Stomach (tissue), 4 donors: ENCODE results near the gene SHANK3.

Source experiments
- CTCF ChIP-seq, 7 experiments: fragments of 450-650 bp in 4 of 7; fragments of 200-600 bp in 3 of 7; sonication (generic) in 3 of 7; IDR thresholded peaks; one replicate each; pipeline ENCODE4 v1.5.1; 2016 to 2019; ENCODE audit warnings: antibody characterized with exemption in 7 of 7, control low read depth in 2 of 7, mild to moderate bottlenecking in 1 of 7
- POLR2A ChIP-seq, 4 donors: fragments of 450-650 bp; IDR thresholded peaks; one replicate each; pipeline ENCODE4 v1.6.1; 2016; ENCODE audit warnings: antibody characterized with exemption in 4 of 4, control low read depth in 2 of 4, mild to moderate bottlenecking in 1 of 4, moderate library complexity in 1 of 4

GRCh38 chr22:50687829-50688228, 15.2 kb downstream of the SHANK3 start:
- no peak for TF ChIP-seq CTCF (IDR thresholded peaks at IDR 0.05)
- TF ChIP-seq POLR2A (IDR thresholded peaks at IDR 0.05), result no peak
